Gastroesophageal sphincter (tissue), 4 donors: ENCODE data around the gene N4BP2L1. TPM values are rescaled to one million over a fixed set of nuclear protein-coding genes. Genes with fewer than 3 reads are reported as not detected.

Experiments used
- ATAC-seq: fragments of 150-250 bp; one replicate; pipeline ENCODE4 v1.9.1; 2016; ENCODE audit warnings: mild to moderate bottlenecking, moderate library complexity
- H3K27ac ChIP-seq, 4 donors: fragments of 200-600 bp; sonication (generic) in 3 of 4; 1 replicate in 3 of 4; 2 replicates in 1 of 4; pipeline ENCODE4 v1.5.1; 2016 to 2019
- H3K27me3 ChIP-seq: fragments of 200-600 bp; sonication (generic); one replicate; pipeline ENCODE4 v1.5.1; 2019
- H3K36me3 ChIP-seq, 2 donors: fragments of 200-600 bp; sonication (generic); one replicate each; pipeline ENCODE4 v1.5.1; 2019; ENCODE audit warnings: control low read depth in 1 of 2
- H3K4me1 ChIP-seq, 3 donors: fragments of 200-600 bp; sonication (generic); 1 replicate in 2 of 3; 2 replicates in 1 of 3; pipeline ENCODE4 v1.5.1; 2016 to 2019; ENCODE audit warnings: control low read depth in 2 of 3
- H3K4me3 ChIP-seq, 2 donors: fragments of 200-600 bp; sonication (generic); one replicate each; pipeline ENCODE4 v1.5.1; 2019; ENCODE audit warnings: mild to moderate bottlenecking in 1 of 2, moderate library complexity in 1 of 2
- H3K9me3 ChIP-seq, 3 donors: fragments of 200-600 bp; sonication (generic); one replicate each; pipeline ENCODE4 v1.5.1; 2017 to 2019; ENCODE audit warnings: control low read depth in 2 of 3
- CTCF ChIP-seq, 4 experiments: fragments of 200-600 bp in 2 of 4; fragments of 450-650 bp in 2 of 4; sonication (generic) in 1 of 4; IDR thresholded peaks; one replicate each; pipeline ENCODE4 v1.5.1; 2017 to 2019; ENCODE audit warnings: antibody characterized with exemption in 4 of 4, mild to moderate bottlenecking in 2 of 4, moderate library complexity in 2 of 4
- EP300 ChIP-seq: sonication (generic); formaldehyde crosslinking; IDR thresholded peaks from one replicate; pipeline ENCODE4 v1.6.1; 2017; ENCODE audit warnings: antibody characterized with exemption, mild to moderate bottlenecking
- POLR2A ChIP-seq, 2 donors: fragments of 450-650 bp; IDR thresholded peaks; one replicate each; pipeline ENCODE4 v1.6.1; 2017; ENCODE audit warnings: antibody characterized with exemption in 2 of 2, mild to moderate bottlenecking in 2 of 2, moderate library complexity in 1 of 2
- POLR2AphosphoS5 ChIP-seq: sonication (generic); formaldehyde crosslinking; IDR thresholded peaks from one replicate; pipeline ENCODE4 v1.6.1; 2017; ENCODE audit warnings: antibody characterized with exemption
- WGBS, 2 donors: methylation state at CpG; one replicate each; pipeline ENCODE4 v1.1.5; 2018; ENCODE audit warnings: low coverage in 1 of 2; 5-methylcytosine and 5-hydroxymethylcytosine counted together
- total RNA-seq, 4 donors: library from RNA; depleted of rRNA; stranded (reverse); fragments of >200 nt; gene quantifications; one replicate each; pipeline ENCODE4 v1.1.0, GENCODE V29; 2016

N4BP2L1 gene
- total RNA-seq, 4 donors from 2014 or later = 7.2 to 31.0 (median 22.5) TPM

GRCh38 chr13:32391101-32391619 is 36.8 kb downstream of the N4BP2L1 start:
- Histone ChIP-seq H3K27me3 (no peaks in the 10 kb centered on the region), H3K4me3 (no peak overlapping the region), H3K4me1 (no peaks in the 10 kb centered on the region), H3K27ac (no peak overlapping the region), H3K36me3 (no peaks in the 10 kb centered on the region), H3K9me3 (no peaks in the 10 kb centered on the region)
- 63% methylated on average over 3 to 4 of the region's 4 CpGs for WGBS, 2 donors
- ATAC-seq = no peak
- TF ChIP-seq EP300 (no peak), POLR2A (IDR thresholded peaks at IDR 0.05) (no peak), POLR2AphosphoS5 (no peak), CTCF (IDR thresholded peaks at IDR 0.05) (no peak)

GRCh38 chr13:32390484-32390883 is 37.4 kb downstream of the N4BP2L1 start:
- Histone ChIP-seq H3K27ac (no peak overlapping the region), H3K27me3 (no peaks in the 10 kb centered on the region), H3K4me1 (no peaks in the 10 kb centered on the region), H3K4me3 (no peak overlapping the region), H3K9me3 (no peaks in the 10 kb centered on the region), H3K36me3 (no peaks in the 10 kb centered on the region)
- WGBS, 2 donors = 55 to 80% methylated on average over 1 of the region's 1 CpG
- ATAC-seq = no peak
- TF ChIP-seq CTCF (IDR thresholded peaks at IDR 0.05) (no peak), POLR2AphosphoS5 (no peak), POLR2A (IDR thresholded peaks at IDR 0.05) (no peak), EP300 (no peak)

- no peaks in the 10 kb centered on the region for H3K36me3 ChIP-seq
- H3K9me3 ChIP-seq = no peaks in the 10 kb centered on the region
- ATAC-seq = no peak
- H3K27ac ChIP-seq = no peak overlapping the region
- WGBS, 2 donors = 72 to 79% methylated on average over 4 of the region's 4 CpGs
- no peak overlapping the region for H3K4me3 ChIP-seq
- H3K4me1 ChIP-seq = no peaks in the 10 kb centered on the region
- H3K27me3 ChIP-seq = no peaks in the 10 kb centered on the region
- no peak for TF ChIP-seq POLR2AphosphoS5
- TF ChIP-seq CTCF (IDR thresholded peaks at IDR 0.05) = no peak
- TF ChIP-seq EP300 = no peak
- TF ChIP-seq POLR2A (IDR thresholded peaks at IDR 0.05) = no peak
These were observed 37.9 kb downstream of the N4BP2L1 start for GRCh38 chr13:32390048-32390447.

- TF ChIP-seq POLR2A (IDR thresholded peaks at IDR 0.05) (no peak), EP300 (no peak)
- Histone ChIP-seq H3K27me3 (no peaks in the 10 kb centered on the region), H3K27ac (no peak overlapping the region), H3K4me1 (no peaks in the 10 kb centered on the region), H3K9me3 (no peaks in the 10 kb centered on the region), H3K4me3 (no peak overlapping the region), H3K36me3 (no peaks in the 10 kb centered on the region)
- ATAC-seq = no peak
These were observed 42.5 kb downstream of the N4BP2L1 start for GRCh38 chr13:32385410-32385809.

GRCh38 chr13:32384702-32385101 is 43.2 kb downstream of the N4BP2L1 start:
- Histone ChIP-seq H3K27ac (no peak overlapping the region), H3K4me3 (no peak overlapping the region), H3K4me1 (no peaks in the 10 kb centered on the region), H3K36me3 (no peaks in the 10 kb centered on the region), H3K27me3 (no peaks in the 10 kb centered on the region), H3K9me3 (no peaks in the 10 kb centered on the region)
- 84 to 100% methylated on average over 1 to 2 of the region's 2 CpGs for WGBS, 2 donors
- TF ChIP-seq EP300 (no peak), POLR2AphosphoS5 (no peak), POLR2A (IDR thresholded peaks at IDR 0.05) (no peak), CTCF (IDR thresholded peaks at IDR 0.05) (no peak)
- ATAC-seq = no peak
